HCT116 (cell line): Measurements from ENCODE around the gene MYO1F. TPM values are rescaled to one million over a fixed set of nuclear protein-coding genes. Genes with fewer than 3 reads are reported as not detected.

Experiments
- ATAC-seq: fragments of 200-7000 bp; cut with Tn5 transposase; 2 replicates; pipeline ENCODE4 v1.9.1; 2020; ENCODE audit warnings: mild to moderate bottlenecking, moderate library complexity
- BruUV-seq: library from RNA; stranded (reverse); fragments of 400-500 nt; replicated peaks from 2 replicates; lab custom pipeline; 2021; lab: Mats Ljungman, UMichigan
- CTCF ChIA-PET: fragments of 300-600 bp; sonication (Branson Sonifier 250); formaldehyde crosslinking; loops from one replicate; lab custom pipeline; 2021; ENCODE audit warnings: antibody characterized with exemption; lab: Charles Lee
- POLR2A ChIA-PET: fragments of 300-600, 350-600 bp; sonication (Branson Sonifier 250); formaldehyde crosslinking; loops from one replicate; lab custom pipeline; 2021; ENCODE audit warnings: antibody characterized with exemption; lab: Charles Lee
- RAD21 ChIA-PET, 2 experiments: fragments of 300-600 bp; sonication (Branson Sonifier 250); formaldehyde crosslinking; loops; one replicate each; lab custom pipeline; 2023; ENCODE audit warnings: low total read pairs in 2 of 2; ENCODE audit not compliant: uncharacterized antibody in 2 of 2, unreplicated experiment in 2 of 2, low non-redundant PET in 1 of 2; lab: Charles Lee
- DNase-seq: peaks from one replicate; pipeline ENCODE4 v3.0.0-alpha.2; 2010; ENCODE audit warnings: low read depth, low spot score
- H2AFZ ChIP-seq: fragments of 200-600 bp; shearing (Covaris generic), sonication (generic); 2 replicates; pipeline ENCODE4 v1.6.1; 2017; ENCODE audit warnings: low read depth, mixed run types, mixed read lengths, antibody characterized with exemption, low read length; ENCODE audit not compliant: poor library complexity, severe bottlenecking
- H3K27ac ChIP-seq: 2 replicates; pipeline ENCODE4 v1.5.1; 2012; ENCODE audit warnings: low read depth, low read length
- H3K27me3 ChIP-seq: fragments of 200-600 bp; sonication (generic); 2 replicates; pipeline ENCODE4 v1.6.1; 2016; ENCODE audit warnings: mixed run types, low read length, mixed read lengths; ENCODE audit not compliant: insufficient read depth
- H3K36me3 ChIP-seq, 2 experiments: fragments of 200-500 bp in 1 of 2; fragments of 200-600 bp in 1 of 2; sonication (Bioruptor generic) in 1 of 2; sonication (generic) in 1 of 2; 2 replicates each; pipeline versions ENCODE4 v1.5.1 to v1.6.1; 2014 to 2016; ENCODE audit warnings: low read length in 2 of 2, inconsistent platforms in 1 of 2, mixed read lengths in 1 of 2, mixed run types in 1 of 2; ENCODE audit not compliant: insufficient read depth in 2 of 2, control insufficient read depth in 1 of 2
- H3K4me1 ChIP-seq, 2 experiments: fragments of 200-600 bp in 1 of 2; sonication (generic) in 1 of 2; 2 replicates each; pipeline versions ENCODE4 v1.5.1 to v1.6.1; 2012 to 2017; ENCODE audit warnings: low read length in 2 of 2, inconsistent platforms in 1 of 2, mild to moderate bottlenecking in 1 of 2, mixed read lengths in 1 of 2, mixed run types in 1 of 2, moderate library complexity in 1 of 2; ENCODE audit not compliant: insufficient read depth in 2 of 2, control insufficient read depth in 1 of 2
- H3K4me2 ChIP-seq: fragments of 200-600 bp; sonication (generic); 2 replicates; pipeline ENCODE4 v1.6.1; 2017; ENCODE audit warnings: mixed run types, low read length, mixed read lengths
- H3K4me3 ChIP-seq, 2 experiments: fragments of 200-600 bp in 1 of 2; sonication (generic) in 1 of 2; replicated peaks in 1 of 2; 2 replicates each; pipeline ENCODE4 v1.5.1; 2011 to 2016; ENCODE audit warnings: low read length in 2 of 2, control low read depth in 1 of 2, low read depth in 1 of 2, mild to moderate bottlenecking in 1 of 2, mixed read lengths in 1 of 2, mixed run types in 1 of 2
- H3K79me2 ChIP-seq: fragments of 200-600 bp; sonication (generic); 2 replicates; pipeline ENCODE4 v1.6.1; 2017; ENCODE audit warnings: mild to moderate bottlenecking, mixed run types, low read length, moderate library complexity, mixed read lengths; ENCODE audit not compliant: insufficient read depth
- H3K9ac ChIP-seq: fragments of 200-600 bp; sonication (generic); 2 replicates; pipeline ENCODE4 v1.6.1; 2016; ENCODE audit warnings: low read length, mixed read lengths
- H3K9me2 ChIP-seq: fragments of 200-600 bp; sonication (generic), shearing (Covaris generic); 2 replicates; pipeline ENCODE4 v1.6.1; 2017; ENCODE audit warnings: mixed run types, mild to moderate bottlenecking, moderate library complexity; ENCODE audit not compliant: insufficient read depth
- H3K9me3 ChIP-seq, 2 experiments: fragments of 200-500 bp in 1 of 2; fragments of 200-600 bp in 1 of 2; sonication (Bioruptor generic) in 1 of 2; sonication (generic) in 1 of 2; 2 replicates each; pipeline ENCODE4 v1.6.1; 2014 to 2017; ENCODE audit warnings: low read length in 2 of 2, mixed read lengths in 2 of 2, inconsistent platforms in 1 of 2, low read depth in 1 of 2, mild to moderate bottlenecking in 1 of 2, mixed run types in 1 of 2, moderate library complexity in 1 of 2; ENCODE audit not compliant: control insufficient read depth in 1 of 2, insufficient read depth in 1 of 2
- H4K20me1 ChIP-seq: fragments of 200-600 bp; sonication (generic), shearing (Covaris generic); 2 replicates; pipeline ENCODE4 v1.6.1; 2017; ENCODE audit warnings: mixed run types, mild to moderate bottlenecking, moderate library complexity; ENCODE audit not compliant: insufficient read depth
- CEBPB ChIP-seq: IDR thresholded peaks from 2 replicates; pipeline ENCODE4 v1.6.1; 2012; ENCODE audit warnings: low read depth
- ELF1 ChIP-seq: IDR thresholded peaks from 2 replicates; pipeline ENCODE4 v1.6.1; 2012; ENCODE audit warnings: low read depth, borderline replicate concordance
- EZH2phosphoT487 ChIP-seq: fragments of 200-600 bp; IDR thresholded peaks from 2 replicates; pipeline ENCODE4 v1.6.1; 2018; ENCODE audit warnings: antibody characterized with exemption, borderline replicate concordance
- SP1 ChIP-seq: IDR thresholded peaks from 2 replicates; pipeline ENCODE4 v1.6.1; 2012; ENCODE audit warnings: low read depth
- intact Hi-C: fragments of 100-400 bp; cut with micrococcal nuclease; formaldehyde crosslinking; loops from 2 replicates; pipeline ENCODE4 v1.10.0; 2022
- total RNA-seq: library from RNA; stranded (reverse); gene quantifications from one replicate; pipeline ENCODE4 v1.2.1, GENCODE V29; 2021; ENCODE audit not compliant: unreplicated experiment
- TF ChIP-seq, protein P1 (sequence below): IDR thresholded peaks from 2 replicates; pipeline ENCODE4 v1.6.1; 2012; ENCODE audit warnings: low read depth
- TF ChIP-seq, protein P2 (sequence below): IDR thresholded peaks from 2 replicates; pipeline ENCODE4 v1.6.1; 2012
- TF ChIP-seq, protein P3 (sequence below), 3 experiments: fragments of 200-600 bp in 1 of 3; sonication (generic) in 1 of 3; IDR thresholded peaks in 2 of 3; conservative IDR thresholded peaks in 1 of 3; 2 replicates each; pipeline ENCODE4 v1.5.1; 2012 to 2017; ENCODE audit warnings: low read depth in 2 of 3, low read length in 2 of 3, antibody characterized with exemption in 1 of 3, borderline replicate concordance in 1 of 3, control low read depth in 1 of 3, mild to moderate bottlenecking in 1 of 3, mixed read lengths in 1 of 3, mixed run types in 1 of 3, moderate library complexity in 1 of 3; ENCODE audit not compliant: insufficient read depth in 1 of 3

The MYO1F gene
- total RNA-seq, 1 experiment from 2014 or later: 0.39 TPM

DNA sequence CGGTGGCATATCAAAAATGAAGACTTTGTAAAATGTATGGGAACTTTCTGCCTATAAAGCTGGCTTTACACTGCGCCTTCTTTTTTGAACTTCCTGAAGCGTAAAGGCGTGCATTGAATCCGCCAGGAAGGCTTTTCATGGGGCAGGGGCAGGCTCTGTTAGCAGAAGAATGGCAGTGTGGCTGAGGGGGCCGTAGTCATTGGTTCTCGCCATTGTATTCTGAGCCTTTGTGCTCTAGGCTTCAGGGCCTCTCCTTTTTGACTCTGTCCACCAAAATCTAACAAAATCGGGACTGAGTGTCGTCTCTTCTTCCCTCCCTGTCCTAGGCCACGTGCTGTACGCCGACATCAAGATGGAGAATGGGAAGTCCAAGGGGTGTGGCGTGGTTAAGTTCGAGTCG, 88.9 kb downstream of the MYO1F start (continued):
- TF ChIP-seq, protein P1, sequence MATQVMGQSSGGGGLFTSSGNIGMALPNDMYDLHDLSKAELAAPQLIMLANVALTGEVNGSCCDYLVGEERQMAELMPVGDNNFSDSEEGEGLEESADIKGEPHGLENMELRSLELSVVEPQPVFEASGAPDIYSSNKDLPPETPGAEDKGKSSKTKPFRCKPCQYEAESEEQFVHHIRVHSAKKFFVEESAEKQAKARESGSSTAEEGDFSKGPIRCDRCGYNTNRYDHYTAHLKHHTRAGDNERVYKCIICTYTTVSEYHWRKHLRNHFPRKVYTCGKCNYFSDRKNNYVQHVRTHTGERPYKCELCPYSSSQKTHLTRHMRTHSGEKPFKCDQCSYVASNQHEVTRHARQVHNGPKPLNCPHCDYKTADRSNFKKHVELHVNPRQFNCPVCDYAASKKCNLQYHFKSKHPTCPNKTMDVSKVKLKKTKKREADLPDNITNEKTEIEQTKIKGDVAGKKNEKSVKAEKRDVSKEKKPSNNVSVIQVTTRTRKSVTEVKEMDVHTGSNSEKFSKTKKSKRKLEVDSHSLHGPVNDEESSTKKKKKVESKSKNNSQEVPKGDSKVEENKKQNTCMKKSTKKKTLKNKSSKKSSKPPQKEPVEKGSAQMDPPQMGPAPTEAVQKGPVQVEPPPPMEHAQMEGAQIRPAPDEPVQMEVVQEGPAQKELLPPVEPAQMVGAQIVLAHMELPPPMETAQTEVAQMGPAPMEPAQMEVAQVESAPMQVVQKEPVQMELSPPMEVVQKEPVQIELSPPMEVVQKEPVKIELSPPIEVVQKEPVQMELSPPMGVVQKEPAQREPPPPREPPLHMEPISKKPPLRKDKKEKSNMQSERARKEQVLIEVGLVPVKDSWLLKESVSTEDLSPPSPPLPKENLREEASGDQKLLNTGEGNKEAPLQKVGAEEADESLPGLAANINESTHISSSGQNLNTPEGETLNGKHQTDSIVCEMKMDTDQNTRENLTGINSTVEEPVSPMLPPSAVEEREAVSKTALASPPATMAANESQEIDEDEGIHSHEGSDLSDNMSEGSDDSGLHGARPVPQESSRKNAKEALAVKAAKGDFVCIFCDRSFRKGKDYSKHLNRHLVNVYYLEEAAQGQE: no peak
- TF ChIP-seq EZH2phosphoT487 (no peak), CEBPB (no peak), SP1 (no peak)
- TF ChIP-seq, protein P2, sequence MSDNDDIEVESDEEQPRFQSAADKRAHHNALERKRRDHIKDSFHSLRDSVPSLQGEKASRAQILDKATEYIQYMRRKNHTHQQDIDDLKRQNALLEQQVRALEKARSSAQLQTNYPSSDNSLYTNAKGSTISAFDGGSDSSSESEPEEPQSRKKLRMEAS: no peak

DNA sequence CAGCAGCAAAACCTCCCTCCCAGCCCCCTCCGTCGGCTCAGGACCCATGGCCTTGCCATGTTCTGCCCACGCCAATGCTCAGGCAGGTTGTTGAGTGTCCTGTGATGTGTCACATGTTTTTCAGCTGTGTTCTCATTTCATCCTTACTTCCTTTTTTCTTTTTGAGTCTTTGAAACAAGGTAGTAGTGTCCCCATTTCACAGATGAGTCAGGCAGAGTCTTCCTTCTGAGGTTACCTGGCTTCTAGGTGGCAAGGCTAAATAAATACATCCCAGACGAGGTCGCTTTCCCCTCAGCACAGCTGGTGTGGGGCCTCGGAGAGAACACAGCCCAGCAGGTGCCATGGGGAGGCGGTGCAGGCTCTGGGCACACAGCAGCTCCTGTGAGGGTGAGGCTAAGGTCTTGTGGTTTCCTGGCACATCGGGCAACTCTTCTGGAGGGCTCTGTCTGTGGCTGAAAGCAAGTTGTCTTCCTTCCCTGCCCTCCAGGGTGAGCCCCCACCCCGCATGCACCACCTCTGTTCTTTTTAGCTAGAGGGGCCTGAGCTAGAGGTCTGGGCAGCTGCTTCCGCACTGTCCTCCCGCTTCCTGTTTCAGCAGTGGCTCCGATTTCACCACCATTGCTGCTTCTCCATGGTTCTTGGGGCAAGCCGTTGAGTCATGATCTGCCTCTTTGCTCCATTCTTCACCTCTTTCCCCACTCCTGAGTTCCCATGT, 89.9 kb downstream of the MYO1F start:
- no peaks in the 10 kb centered on the region for H4K20me1 ChIP-seq
- intact Hi-C loops: no loop called here
- H3K4me1 ChIP-seq: no peaks in the 10 kb centered on the region
- H3K27me3 ChIP-seq: no peaks in the 10 kb centered on the region
- RAD21 ChIA-PET: no interaction called here
- TF ChIP-seq, protein P3, sequence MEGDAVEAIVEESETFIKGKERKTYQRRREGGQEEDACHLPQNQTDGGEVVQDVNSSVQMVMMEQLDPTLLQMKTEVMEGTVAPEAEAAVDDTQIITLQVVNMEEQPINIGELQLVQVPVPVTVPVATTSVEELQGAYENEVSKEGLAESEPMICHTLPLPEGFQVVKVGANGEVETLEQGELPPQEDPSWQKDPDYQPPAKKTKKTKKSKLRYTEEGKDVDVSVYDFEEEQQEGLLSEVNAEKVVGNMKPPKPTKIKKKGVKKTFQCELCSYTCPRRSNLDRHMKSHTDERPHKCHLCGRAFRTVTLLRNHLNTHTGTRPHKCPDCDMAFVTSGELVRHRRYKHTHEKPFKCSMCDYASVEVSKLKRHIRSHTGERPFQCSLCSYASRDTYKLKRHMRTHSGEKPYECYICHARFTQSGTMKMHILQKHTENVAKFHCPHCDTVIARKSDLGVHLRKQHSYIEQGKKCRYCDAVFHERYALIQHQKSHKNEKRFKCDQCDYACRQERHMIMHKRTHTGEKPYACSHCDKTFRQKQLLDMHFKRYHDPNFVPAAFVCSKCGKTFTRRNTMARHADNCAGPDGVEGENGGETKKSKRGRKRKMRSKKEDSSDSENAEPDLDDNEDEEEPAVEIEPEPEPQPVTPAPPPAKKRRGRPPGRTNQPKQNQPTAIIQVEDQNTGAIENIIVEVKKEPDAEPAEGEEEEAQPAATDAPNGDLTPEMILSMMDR (IDR thresholded peaks at IDR 0.05 in 2 of 3, conservative IDR thresholded peaks at IDR 0.05 in 1 of 3; ENCODE audit: borderline replicate concordance in 1 of 3, insufficient read depth in 1 of 3, low read depth in 2 of 3, low read length in 2 of 3): 0 out of 6 replicates have a peak, but pooled peaks of 1 of the 3 experiments have one; percentile 6
- no peak for TF ChIP-seq ELF1
- no peak for TF ChIP-seq CEBPB
- no peak overlapping the region for H3K4me3 ChIP-seq
- H3K9me3 ChIP-seq: no peaks in the 10 kb centered on the region
- CTCF ChIA-PET: no interaction called here
- H3K27ac ChIP-seq: no peak overlapping the region
- ATAC-seq (no peak), DNase-seq (no peak)
- H3K36me3 ChIP-seq: peaks cover 28 to 38% of the 10 kb centered on the region in 2 experiments
- H3K9me2 ChIP-seq: no peaks in the 10 kb centered on the region
- no peak overlapping the region for H2AFZ ChIP-seq
- H3K79me2 ChIP-seq: peaks cover 33% of the 10 kb centered on the region
- H3K9ac ChIP-seq: no peak overlapping the region
- POLR2A ChIA-PET: no interaction called here
- no TSS peak for BruUV-seq
- no peak overlapping the region for H3K4me2 ChIP-seq
